Osteoblast (primary cell): ENCODE results near the gene FA2H. TPM values are rescaled to one million over a fixed set of nuclear protein-coding genes. Genes with fewer than 3 reads are reported as not detected.

ENCODE experiments used
- DNase-seq: peaks from one replicate; pipeline ENCODE4 v3.0.0; 2011; ENCODE audit warnings: low spot score, mixed read lengths; ENCODE audit not compliant: insufficient read length; ENCODE audit errors: missing footprints
- H2AFZ ChIP-seq: 2 replicates; pipeline ENCODE4 v1.6.0; 2011; ENCODE audit warnings: mild to moderate bottlenecking, low read length
- H3K27ac ChIP-seq: 2 replicates; pipeline ENCODE4 v1.5.1; 2011; ENCODE audit warnings: mild to moderate bottlenecking, low read depth, low read length, moderate library complexity
- H3K27me3 ChIP-seq: 2 replicates; pipeline ENCODE4 v1.6.0; 2012; ENCODE audit warnings: mild to moderate bottlenecking, control low read depth, inconsistent platforms, low read length, moderate library complexity; ENCODE audit not compliant: insufficient read depth
- H3K36me3 ChIP-seq: 2 replicates; pipeline ENCODE4 v1.5.1; 2011; ENCODE audit warnings: mild to moderate bottlenecking, low read length, control low read depth, moderate library complexity; ENCODE audit not compliant: insufficient read depth
- H3K4me1 ChIP-seq: 2 replicates; pipeline ENCODE4 v1.5.1; 2011; ENCODE audit warnings: mild to moderate bottlenecking, low read length, control low read depth, moderate library complexity; ENCODE audit not compliant: insufficient read depth
- H3K4me2 ChIP-seq: 2 replicates; pipeline ENCODE4 v1.6.0; 2011; ENCODE audit warnings: mild to moderate bottlenecking, low read length; ENCODE audit not compliant: insufficient read depth
- H3K4me3 ChIP-seq: fragments of 200-600 bp; sonication (generic); 3 replicates; pipeline ENCODE4 v1.5.1; 2012; ENCODE audit warnings: mild to moderate bottlenecking, low read length, inconsistent platforms; ENCODE audit not compliant: insufficient read depth
- H3K79me2 ChIP-seq: 2 replicates; pipeline ENCODE4 v1.6.0; 2012; ENCODE audit warnings: mild to moderate bottlenecking, low read length, control low read depth, inconsistent platforms; ENCODE audit not compliant: insufficient read depth
- H3K9me3 ChIP-seq: 2 replicates; pipeline ENCODE4 v1.5.1; 2011; ENCODE audit warnings: low read depth, low read length, control low read depth
- H4K20me1 ChIP-seq: 2 replicates; pipeline ENCODE4 v1.6.0; 2012; ENCODE audit warnings: mild to moderate bottlenecking, low read length, control low read depth; ENCODE audit not compliant: insufficient read depth
- CTCF ChIP-seq: IDR thresholded peaks from 2 replicates; pipeline ENCODE4 v1.5.1; 2011; ENCODE audit warnings: mild to moderate bottlenecking, low read depth, low read length, moderate library complexity; ENCODE audit errors: extremely low read depth
- total RNA-seq: library from RNA; depleted of rRNA; stranded (reverse); fragments of >200 nt; gene quantifications from 2 replicates; pipeline ENCODE4 v1.2.3, GENCODE V29; 2012

Gene FA2H
- total RNA-seq, 1 donor, result not detected

- H3K4me2 ChIP-seq, result no peak overlapping the region
- no peaks in the 10 kb centered on the region for H3K9me3 ChIP-seq
- H4K20me1 ChIP-seq, result no peaks in the 10 kb centered on the region
- no peak for TF ChIP-seq CTCF
- H3K27me3 ChIP-seq, result peaks cover 5% of the 10 kb centered on the region
- H3K4me1 ChIP-seq, result no peaks in the 10 kb centered on the region
- no peak overlapping the region for H3K4me3 ChIP-seq
- DNase-seq, result no peak
- no peak overlapping the region for H2AFZ ChIP-seq
- H3K79me2 ChIP-seq, result no peaks in the 10 kb centered on the region
- H3K27ac ChIP-seq, result no peak overlapping the region
- no peaks in the 10 kb centered on the region for H3K36me3 ChIP-seq
These were observed 32.5 kb upstream of the FA2H start for GRCh38 chr16:74807052-74807646.

- Histone ChIP-seq H3K4me2 (no peak overlapping the region), H3K36me3 (no peaks in the 10 kb centered on the region), H3K27ac (no peak overlapping the region), H3K27me3 (peaks cover 16% of the 10 kb centered on the region), H3K4me1 (no peaks in the 10 kb centered on the region), H3K4me3 (no peak overlapping the region), H4K20me1 (no peaks in the 10 kb centered on the region), H3K9me3 (peaks cover 2% of the 10 kb centered on the region), H3K79me2 (no peaks in the 10 kb centered on the region), H2AFZ (no peak overlapping the region)
- TF ChIP-seq CTCF, result no peak
- DNase-seq, result no peak
These were observed 25.7 kb upstream of the FA2H start for GRCh38 chr16:74800216-74800871.

GRCh38 chr16:74797414-74797813 lies 22.8 kb upstream of the FA2H start:
- Histone ChIP-seq H3K27me3 (peaks cover 16% of the 10 kb centered on the region), H3K4me2 (no peak overlapping the region), H4K20me1 (no peaks in the 10 kb centered on the region), H2AFZ (no peak overlapping the region), H3K9me3 (peaks cover 2% of the 10 kb centered on the region), H3K4me1 (no peaks in the 10 kb centered on the region), H3K4me3 (no peak overlapping the region), H3K79me2 (no peaks in the 10 kb centered on the region), H3K36me3 (no peaks in the 10 kb centered on the region), H3K27ac (no peak overlapping the region)
- TF ChIP-seq CTCF, result no peak
- DNase-seq, result no peak

- Histone ChIP-seq H3K27ac (no peak overlapping the region), H3K36me3 (no peaks in the 10 kb centered on the region), H3K27me3 (peaks cover 16% of the 10 kb centered on the region), H3K4me2 (no peak overlapping the region), H3K4me3 (no peak overlapping the region), H2AFZ (no peak overlapping the region), H3K79me2 (no peaks in the 10 kb centered on the region), H3K4me1 (no peaks in the 10 kb centered on the region), H3K9me3 (no peaks in the 10 kb centered on the region), H4K20me1 (no peaks in the 10 kb centered on the region)
- no peak for DNase-seq
- no peak for TF ChIP-seq CTCF
These were observed 20.5 kb upstream of the FA2H start for GRCh38 chr16:74795104-74795503.
